H1 (cell line): ENCODE data around the gene ARHGEF4. TPM values are rescaled to one million over a fixed set of nuclear protein-coding genes. Genes with fewer than 3 reads are reported as not detected.

Experiments used
- CTCF ChIA-PET: fragments of 300-600 bp; sonication (Branson Sonifier 250); formaldehyde crosslinking; loops from one replicate; lab custom pipeline; 2021; ENCODE audit not compliant: partially characterized antibody; lab: Charles Lee
- POLR2A ChIA-PET: fragments of 300-600 bp; sonication (Branson Sonifier 250); formaldehyde crosslinking; loops from one replicate; lab custom pipeline; 2021; ENCODE audit warnings: inconsistent platforms; ENCODE audit not compliant: partially characterized antibody; lab: Charles Lee
- DNase-seq, 2 experiments: peaks; one replicate each; pipeline versions ENCODE4 v3.0.0 to v3.0.0-alpha.2; 2010 to 2022; ENCODE audit warnings: low spot score in 2 of 2, low read depth in 1 of 2, mixed read lengths in 1 of 2
- FAIRE-seq: peaks from 2 replicates; lab custom pipeline; 2011; peaks lifted over from hg19 to GRCh38; lab: Jason Lieb, UNC
- H2AFZ ChIP-seq: 2 replicates; pipeline ENCODE4 v1.8.1; 2012; ENCODE audit warnings: low read length, inconsistent platforms
- H2AK5ac ChIP-seq: 2 replicates; pipeline ENCODE4 v1.6.1; 2013; ENCODE audit warnings: low read depth, low read length
- H2BK120ac ChIP-seq: replicated peaks from 2 replicates; pipeline ENCODE3; 2013; ENCODE audit warnings: low read depth, low read length, inconsistent platforms
- H2BK12ac ChIP-seq: 2 replicates; pipeline ENCODE4 v1.6.1; 2013; ENCODE audit warnings: low read depth, low read length
- H2BK15ac ChIP-seq: 2 replicates; pipeline ENCODE4 v1.6.1; 2013; ENCODE audit warnings: low read length
- H2BK20ac ChIP-seq: 2 replicates; pipeline ENCODE4 v1.6.1; 2013; ENCODE audit warnings: low read length
- H2BK5ac ChIP-seq: 2 replicates; pipeline ENCODE4 v1.6.1; 2013; ENCODE audit warnings: low read depth, low read length
- H3K14ac ChIP-seq: 2 replicates; pipeline ENCODE4 v1.6.1; 2013; ENCODE audit warnings: inconsistent platforms; ENCODE audit not compliant: insufficient read length
- H3K18ac ChIP-seq: 2 replicates; pipeline ENCODE4 v1.6.1; 2013; ENCODE audit warnings: low read length; ENCODE audit errors: extremely low read depth
- H3K23ac ChIP-seq: 2 replicates; pipeline ENCODE4 v1.6.1; 2013; ENCODE audit warnings: inconsistent platforms; ENCODE audit not compliant: insufficient read length
- H3K23me2 ChIP-seq: 2 replicates; pipeline ENCODE4 v1.6.1; 2013; ENCODE audit warnings: low read depth, low read length
- H3K27ac ChIP-seq: 2 replicates; pipeline ENCODE4 v1.6.1; 2011; ENCODE audit warnings: low read depth, low read length, inconsistent platforms
- H3K27me3 ChIP-seq, 4 experiments: replicated peaks in 1 of 4; 1 replicate in 1 of 4; 2 replicates in 3 of 4; pipeline versions ENCODE4 v1.6.1 to v1.8.1; 2011 to 2013; ENCODE audit warnings: low read length in 3 of 4, mild to moderate bottlenecking in 3 of 4, inconsistent platforms in 2 of 4, mixed read lengths in 2 of 4, moderate library complexity in 1 of 4; ENCODE audit not compliant: control insufficient read depth in 3 of 4, insufficient read depth in 3 of 4; ENCODE audit errors: extremely low read depth in 1 of 4
- H3K36me3 ChIP-seq, 4 experiments: 2 replicates each; pipeline versions ENCODE4 v1.6.1 to v1.8.1; 2011 to 2013; ENCODE audit warnings: mild to moderate bottlenecking in 4 of 4, low read length in 3 of 4, moderate library complexity in 2 of 4, control low read depth in 1 of 4, inconsistent platforms in 1 of 4; ENCODE audit not compliant: insufficient read depth in 4 of 4, control insufficient read depth in 2 of 4
- H3K4ac ChIP-seq: replicated peaks from 2 replicates; pipeline ENCODE3; 2013; ENCODE audit warnings: low read length, low read depth, mixed read lengths, inconsistent platforms; ENCODE audit not compliant: insufficient read length
- H3K4me1 ChIP-seq, 4 experiments: replicated peaks in 1 of 4; 1 replicate in 1 of 4; 2 replicates in 3 of 4; pipeline versions ENCODE4 v1.6.1 to v1.8.1; 2011 to 2013; ENCODE audit warnings: low read length in 3 of 4, inconsistent platforms in 2 of 4, mixed read lengths in 1 of 4; ENCODE audit not compliant: insufficient read depth in 4 of 4, control insufficient read depth in 3 of 4
- H3K4me2 ChIP-seq, 2 experiments: 2 replicates each; pipeline versions ENCODE4 v1.6.1 to v1.8.1; 2011 to 2013; ENCODE audit warnings: low read depth in 2 of 2, low read length in 2 of 2, control low read depth in 1 of 2, inconsistent platforms in 1 of 2, mild to moderate bottlenecking in 1 of 2; ENCODE audit not compliant: insufficient read depth in 1 of 2
- H3K4me3 ChIP-seq, 4 experiments: fragments of 200-600, 300-600 bp in 1 of 4; sonication (generic), shearing (Covaris generic), sonication (Bioruptor Twin) in 1 of 4; 2 replicates each; pipeline versions ENCODE4 v1.5.1 to v1.8.1; 2011 to 2016; ENCODE audit warnings: low read length in 4 of 4, low read depth in 3 of 4, control low read depth in 2 of 4, inconsistent platforms in 2 of 4, mild to moderate bottlenecking in 2 of 4, mixed read lengths in 1 of 4, moderate library complexity in 1 of 4; ENCODE audit not compliant: insufficient read depth in 2 of 4; ENCODE audit errors: extremely low read depth in 1 of 4
- H3K56ac ChIP-seq: replicated peaks from 2 replicates; pipeline ENCODE3; 2013; ENCODE audit warnings: low read depth, mild to moderate bottlenecking, mixed read lengths, low read length, inconsistent platforms; ENCODE audit not compliant: insufficient read length
- H3K79me1 ChIP-seq: 2 replicates; pipeline ENCODE4 v1.6.1; 2013; ENCODE audit warnings: low read depth, low read length, control low read depth
- H3K79me2 ChIP-seq, 2 experiments: 2 replicates each; pipeline versions ENCODE4 v1.6.1 to v1.8.1; 2012 to 2013; ENCODE audit warnings: low read length in 2 of 2, mild to moderate bottlenecking in 2 of 2, inconsistent platforms in 1 of 2; ENCODE audit not compliant: insufficient read depth in 2 of 2, control insufficient read depth in 1 of 2
- H3K9ac ChIP-seq, 4 experiments: replicated peaks in 1 of 4; 1 replicate in 1 of 4; 2 replicates in 3 of 4; pipeline versions ENCODE4 v1.6.1 to v1.8.1; 2011 to 2013; ENCODE audit warnings: low read depth in 3 of 4, low read length in 3 of 4, control low read depth in 2 of 4, mild to moderate bottlenecking in 2 of 4, moderate library complexity in 2 of 4, inconsistent platforms in 1 of 4; ENCODE audit errors: extremely low read depth in 1 of 4
- H3K9me3 ChIP-seq, 2 experiments: 2 replicates each; pipeline versions ENCODE4 v1.6.1 to v1.8.1; 2012 to 2013; ENCODE audit warnings: mild to moderate bottlenecking in 2 of 2, moderate library complexity in 2 of 2, control low read depth in 1 of 2, inconsistent platforms in 1 of 2, low read depth in 1 of 2, low read length in 1 of 2, mixed read lengths in 1 of 2; ENCODE audit not compliant: insufficient read depth in 2 of 2
- H4K20me1 ChIP-seq, 2 experiments: replicated peaks in 1 of 2; 2 replicates each; pipeline versions ENCODE3 to v1.8.1; 2011 to 2013; ENCODE audit warnings: inconsistent platforms in 2 of 2, low read length in 2 of 2, mild to moderate bottlenecking in 1 of 2; ENCODE audit not compliant: insufficient read depth in 2 of 2, control insufficient read depth in 1 of 2
- H4K5ac ChIP-seq: 2 replicates; pipeline ENCODE4 v1.6.1; 2013; ENCODE audit warnings: low read length, low read depth, mixed read lengths, inconsistent platforms; ENCODE audit not compliant: insufficient read length
- H4K8ac ChIP-seq: 2 replicates; pipeline ENCODE4 v1.8.0; 2013; ENCODE audit warnings: mild to moderate bottlenecking, moderate library complexity, low read length, inconsistent platforms; ENCODE audit not compliant: insufficient read depth; ENCODE audit errors: extremely low read depth
- H4K91ac ChIP-seq: replicated peaks from 2 replicates; pipeline ENCODE3; 2013; ENCODE audit warnings: low read length, mixed read lengths, inconsistent platforms; ENCODE audit not compliant: insufficient read length
- HDAC2 ChIP-seq, 2 experiments: fragments of 300-600 bp in 1 of 2; sonication (generic) in 1 of 2; IDR thresholded peaks; 2 replicates each; pipeline ENCODE4 v1.6.1; 2011 to 2012; ENCODE audit warnings: low read depth in 2 of 2, low read length in 2 of 2, mild to moderate bottlenecking in 2 of 2, moderate library complexity in 2 of 2, borderline replicate concordance in 1 of 2, inconsistent platforms in 1 of 2
- POLR2AphosphoS5 ChIP-seq: IDR thresholded peaks from 2 replicates; pipeline ENCODE4 v1.6.1; 2011; ENCODE audit warnings: low read depth, low read length
- SIN3A ChIP-seq, 2 experiments: IDR thresholded peaks in 1 of 2; conservative IDR thresholded peaks in 1 of 2; 2 replicates each; pipeline ENCODE4 v1.6.1; 2011 to 2012; ENCODE audit warnings: low read length in 2 of 2, improper control_type of control experiment in 1 of 2, low read depth in 1 of 2, mild to moderate bottlenecking in 1 of 2
- SIRT6 ChIP-seq: IDR thresholded peaks from one replicate; pipeline ENCODE4 v1.7.1; 2012; ENCODE audit warnings: low read length, inconsistent platforms
- SP2 ChIP-seq: IDR thresholded peaks from 2 replicates; pipeline ENCODE4 v1.6.1; 2012; ENCODE audit warnings: mild to moderate bottlenecking, low read length, inconsistent platforms
- WGBS, 2 experiments: shearing (Covaris generic) in 1 of 2; methylation state at CpG; one replicate each; pipeline versions ENCODE4 v1.1.6 to v1.1.7; 2013 to 2015; ENCODE audit warnings: low lambda C conversion rate in 2 of 2, mixed read lengths in 2 of 2, inconsistent platforms in 1 of 2, low coverage in 1 of 2, missing lambda C conversion rate in 1 of 2; ENCODE audit not compliant: insufficient replicate concordance in 2 of 2, insufficient coverage in 1 of 2, insufficient read length in 1 of 2; ENCODE audit errors: extremely low coverage in 1 of 2, missing lambda C conversion rate in 1 of 2; 5-methylcytosine and 5-hydroxymethylcytosine counted together
- polyA plus RNA-seq, 7 experiments: library from polyadenylated mRNA; depleted of rRNA in 3 of 7; stranded (reverse) in 5 of 7; unstranded in 2 of 7; fragments of >200 nt in 5 of 7; fragments of 200-250 nt in 2 of 7; gene quantifications; 1 replicate in 5 of 7; 2 replicates in 1 of 7; 4 replicates in 1 of 7; pipeline versions ENCODE4 v1.2.1 to v1.2.3, GENCODE V29; 2011 to 2013; ENCODE audit warnings: missing spikeins in 2 of 7, mixed read lengths in 2 of 7
- total RNA-seq: library from RNA; stranded (reverse); fragmentation: NEBNext Ultra II Directional; extraction: Animal tissue kit (Norgen Biotek cat#: 25700); gene quantifications from 2 replicates; pipeline ENCODE4 v1.2.1, GENCODE V29; 2021

The ARHGEF4 gene
- total and polyA plus RNA-seq, 2 of the 8 experiments (the other 6 are each of a cell fraction or from before 2014, with no cell fraction given), result 10.6 to 14.6 TPM

- Histone ChIP-seq H3K79me1 (no peaks in the 10 kb centered on the region), H3K23me2 (peaks cover 8% of the 10 kb centered on the region; the same call in 1 of the 2 replicates), H2AFZ (no peak overlapping the region), H4K20me1 (no peaks in the 10 kb centered on the region), H2BK5ac (no peak overlapping the region), H3K27me3 (peaks cover 0 to 12% (median 9%) of the 10 kb centered on the region in 4 experiments; a peak in 6 of 7 replicates), H3K4ac (no peak overlapping the region), H3K9ac (no peak overlapping the region), H3K9me3 (no peaks in the 10 kb centered on the region), H3K4me3 (no peak overlapping the region), H3K56ac (no peak overlapping the region), H4K5ac (no peak overlapping the region), H3K23ac (no peak overlapping the region), H4K91ac (no peak overlapping the region), H3K36me3 (no peaks in the 10 kb centered on the region), H2BK12ac (no peak overlapping the region), H2BK20ac (no peak overlapping the region), H2BK120ac (no peak overlapping the region), H4K8ac (peak overlapping the region; percentile 65; the same call in 1 of the 2 replicates), H2AK5ac (no peak overlapping the region), H3K14ac (no peak overlapping the region), H3K4me2 (no peak overlapping the region), H2BK15ac (0 out of 2 replicates have a peak overlapping the region, but pooled peaks have one; percentile 46), H3K27ac (no peak overlapping the region), H3K79me2 (no peaks in the 10 kb centered on the region), H3K18ac (no peak overlapping the region), H3K4me1 (peaks cover 0 to 17% (median 7%) of the 10 kb centered on the region in 4 experiments; a peak in 6 of 7 replicates)
- TF ChIP-seq SP2, result no peak
- TF ChIP-seq SIN3A (conservative IDR thresholded peaks at IDR 0.05 in 1 of 2, IDR thresholded peaks at IDR 0.05 in 1 of 2; ENCODE audit: low read depth in 1 of 2, low read length in 2 of 2), result no peak
- no peak for TF ChIP-seq HDAC2 (IDR thresholded peaks at IDR 0.05; ENCODE audit: borderline replicate concordance in 1 of 2, low read depth in 2 of 2, low read length in 2 of 2)
- TF ChIP-seq POLR2AphosphoS5, result no peak
- TF ChIP-seq SIRT6, result no peak
- ChIA-PET CTCF (interaction anchor here (0.6 to 3.4 kb wide), 3 partner anchors 35 to 331 kb away, joined by 3 to 16 read pairs (median 5); no protein-coding TSS in a partner anchor), POLR2A (interaction anchor here (1.0 kb wide), 1 partner anchor 9 kb away, joined by 3 read pairs; no protein-coding TSS in a partner anchor)
- FAIRE-seq (no peak), DNase-seq (no peak)
- WGBS, 2 experiments, result 85% methylated on average over 12 of the region's 12 CpGs; no CpG with 5 or more reads in 1 of the 2 experiments
Observed at GRCh38 chr2:130832296-130832940, 4.3 kb upstream of the ARHGEF4 start.
